PFSK-1 (cell line): ENCODE data around the gene SLC2A4RG.

Experiments used
- FOXP2 ChIP-seq: optimal IDR thresholded peaks from 2 replicates; pipeline ENCODE3; 2011; ENCODE audit warnings: borderline replicate concordance, control low read depth, inconsistent platforms; ENCODE audit not compliant: insufficient read depth; ENCODE audit errors: extremely low read length, extremely low read depth
- POLR2AphosphoS5 ChIP-seq: IDR thresholded peaks from 2 replicates; pipeline ENCODE4 v1.6.1; 2012; ENCODE audit warnings: low read depth, mild to moderate bottlenecking, control low read depth, low read length, moderate library complexity
- REST ChIP-seq, 2 experiments: IDR thresholded peaks; 2 replicates each; pipeline versions ENCODE4 v1.6.1 to v1.8.0; 2011 to 2012; ENCODE audit warnings: low read depth in 2 of 2, low read length in 2 of 2, control low read depth in 1 of 2, inconsistent platforms in 1 of 2, mild to moderate bottlenecking in 1 of 2, moderate library complexity in 1 of 2; ENCODE audit not compliant: insufficient read depth in 1 of 2
- SIN3A ChIP-seq: IDR thresholded peaks from 2 replicates; pipeline ENCODE4 v1.6.1; 2012; ENCODE audit warnings: mild to moderate bottlenecking, low read length, moderate library complexity, borderline replicate concordance; ENCODE audit not compliant: insufficient read depth
- TAF1 ChIP-seq: IDR thresholded peaks from 2 replicates; pipeline ENCODE4 v1.6.1; 2012; ENCODE audit warnings: low read length, control low read depth, borderline replicate concordance; ENCODE audit not compliant: insufficient read depth

SLC2A4RG gene

GRCh38 chr20:63746751-63747315 lies 7.3 kb downstream of the SLC2A4RG start:
- TF ChIP-seq FOXP2, result no peak
- no peak for TF ChIP-seq REST (IDR thresholded peaks at IDR 0.05; ENCODE audit: insufficient read depth in 1 of 2, low read depth in 2 of 2, low read length in 2 of 2)
- TF ChIP-seq SIN3A, result no peak
- no peak for TF ChIP-seq TAF1
- TF ChIP-seq POLR2AphosphoS5, result no peak

- TF ChIP-seq TAF1 (no peak), SIN3A (no peak), POLR2AphosphoS5 (no peak), FOXP2 (no peak), REST (IDR thresholded peaks at IDR 0.05; ENCODE audit: insufficient read depth in 1 of 2, low read depth in 2 of 2, low read length in 2 of 2) (no peak)
Observed at GRCh38 chr20:63747622-63748069, 8.1 kb downstream of the SLC2A4RG start.

- TF ChIP-seq FOXP2 (no peak), SIN3A (no peak), TAF1 (no peak), REST (IDR thresholded peaks at IDR 0.05; ENCODE audit: insufficient read depth in 1 of 2, low read depth in 2 of 2, low read length in 2 of 2) (no peak), POLR2AphosphoS5 (no peak)
Observed at GRCh38 chr20:63748070-63748933, 8.7 kb downstream of the SLC2A4RG start.

GRCh38 chr20:63748934-63749270 lies 9.3 kb downstream of the SLC2A4RG start:
- no peak for TF ChIP-seq POLR2AphosphoS5
- no peak for TF ChIP-seq SIN3A
- no peak for TF ChIP-seq FOXP2
- no peak for TF ChIP-seq TAF1
- TF ChIP-seq REST (IDR thresholded peaks at IDR 0.05; ENCODE audit: insufficient read depth in 1 of 2, low read depth in 2 of 2, low read length in 2 of 2), result no peak
